Measurements from ENCODE around the gene CEP89.
"Not testable (repeated sequence)": the region's sequence is repeated elsewhere in the genome, so short reads cannot be mapped to it uniquely, and the experiment has no call there.

The CEP89 gene

GRCh38 chr19:32837531-32837930 lies 134.2 kb downstream of the CEP89 start:
- no peak for DNase-seq (ENCODE audit: low spot score)

GRCh38 chr19:32833388-32833787 lies 138.4 kb downstream of the CEP89 start:
- not testable (repeated sequence) for DNase-seq (ENCODE audit: low spot score)

GRCh38 chr19:32832825-32833224 lies 138.9 kb downstream of the CEP89 start:
- DNase-seq (ENCODE audit: low spot score): not testable (repeated sequence)

- DNase-seq (ENCODE audit: low spot score): not testable (repeated sequence)
Measured at GRCh38 chr19:32832094-32832493, 139.7 kb downstream of the CEP89 start.

- DNase-seq (ENCODE audit: low spot score): no peak
Measured at GRCh38 chr19:32831611-32832010, 140.1 kb downstream of the CEP89 start.

DNA sequence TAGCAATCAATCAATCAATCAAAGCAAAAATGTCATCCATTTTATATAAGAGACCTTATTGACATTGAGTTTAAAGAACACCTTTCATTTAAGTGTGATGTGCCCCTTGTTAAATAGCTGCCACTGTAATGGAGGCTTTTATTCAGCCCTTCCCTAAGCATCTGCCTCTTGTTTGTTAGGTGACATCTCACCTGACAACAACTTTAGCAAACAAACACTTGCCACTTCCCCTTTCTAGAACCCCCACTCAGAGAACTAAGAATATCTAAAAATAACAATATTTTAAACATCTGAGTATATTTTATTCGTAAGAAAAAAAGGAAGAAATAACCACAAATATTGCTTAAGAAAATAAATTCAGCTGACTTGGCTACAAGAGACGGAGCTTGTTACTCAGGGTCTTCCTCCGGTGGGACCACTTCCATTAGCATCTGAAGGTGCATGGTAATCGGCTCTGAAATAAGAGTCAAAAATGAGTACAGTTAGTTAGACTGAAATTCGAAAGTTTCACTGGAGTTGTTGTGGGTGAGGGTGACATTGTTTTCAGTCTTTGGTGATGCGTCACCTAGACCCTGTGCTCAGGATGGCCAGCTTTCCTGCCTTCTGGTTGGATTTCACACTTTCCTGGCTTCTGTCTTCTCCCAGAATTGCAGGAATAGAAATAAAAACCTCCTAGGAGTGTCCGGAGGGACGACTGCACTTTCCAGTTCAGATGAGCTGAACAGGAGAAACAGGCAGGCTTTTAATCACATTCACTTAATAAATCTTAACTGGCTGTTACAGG lies 141.3 kb downstream of the CEP89 start:
- DNase-seq (ENCODE audit: low spot score): no peak

- no peak for DNase-seq (ENCODE audit: low spot score)
Measured at GRCh38 chr19:32829345-32829896, 142.3 kb downstream of the CEP89 start.

GRCh38 chr19:32828643-32829344 lies 143.0 kb downstream of the CEP89 start:
- DNase-seq (ENCODE audit: low spot score): no peak

GRCh38 chr19:32828139-32828538 lies 143.6 kb downstream of the CEP89 start:
- DNase-seq (ENCODE audit: low spot score): no peak
